Activated CD4-positive, alpha-beta T cell treated with anti-CD3 and anti-CD28 coated beads for 4 hours (primary cell): Measurements from ENCODE around the gene TMEM129.
"Not testable (repeated sequence)": the region's sequence is repeated elsewhere in the genome, so short reads cannot be mapped to it uniquely, and the experiment has no call there.

Experiments
- DNase-seq, 2 donors: peaks; one replicate each; pipeline ENCODE4 v3.0.0-alpha.2; 2020

The TMEM129 gene

DNA sequence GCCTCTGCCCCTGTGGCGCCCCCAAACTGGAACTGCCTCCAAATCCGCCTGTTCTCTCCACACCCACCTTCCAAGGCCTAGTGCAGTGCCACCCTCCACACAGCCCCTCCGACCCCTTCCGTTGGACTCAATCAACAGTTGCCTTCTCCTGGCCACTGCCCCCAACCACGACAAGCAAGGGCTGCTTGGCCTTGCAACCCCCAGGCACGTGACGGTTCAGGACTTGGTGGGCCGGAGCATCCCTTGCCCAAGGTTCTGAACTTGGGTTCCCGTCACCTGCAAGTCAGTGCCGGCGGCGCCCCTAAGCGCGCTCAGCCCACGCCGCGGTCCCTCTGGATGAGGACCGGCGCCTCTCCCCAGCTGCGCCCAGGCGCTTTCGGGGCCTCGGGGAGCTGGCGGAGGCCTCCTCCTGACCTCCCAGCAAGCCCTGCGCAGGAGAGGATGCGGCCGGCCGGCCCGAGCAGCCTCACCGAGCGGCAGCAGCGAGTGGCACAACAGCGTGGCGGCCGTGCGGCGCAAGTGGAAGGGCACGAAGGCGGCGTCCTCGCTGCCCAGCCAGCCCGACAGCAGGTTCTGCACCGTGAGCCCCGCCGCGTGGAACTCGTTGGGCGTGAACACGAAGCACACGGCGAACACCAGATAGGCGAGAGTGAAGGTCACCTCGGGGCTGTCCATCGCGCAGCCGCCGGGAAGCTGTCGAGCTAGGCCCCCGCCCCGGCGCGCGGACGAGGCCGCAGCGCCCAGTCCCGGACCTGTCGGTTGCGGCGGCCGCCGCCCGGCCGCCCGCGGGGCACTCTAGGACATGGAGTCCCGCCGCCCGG is 750 bp downstream of the TMEM129 start:
- peak; percentile 31 to 33 for DNase-seq

DNA sequence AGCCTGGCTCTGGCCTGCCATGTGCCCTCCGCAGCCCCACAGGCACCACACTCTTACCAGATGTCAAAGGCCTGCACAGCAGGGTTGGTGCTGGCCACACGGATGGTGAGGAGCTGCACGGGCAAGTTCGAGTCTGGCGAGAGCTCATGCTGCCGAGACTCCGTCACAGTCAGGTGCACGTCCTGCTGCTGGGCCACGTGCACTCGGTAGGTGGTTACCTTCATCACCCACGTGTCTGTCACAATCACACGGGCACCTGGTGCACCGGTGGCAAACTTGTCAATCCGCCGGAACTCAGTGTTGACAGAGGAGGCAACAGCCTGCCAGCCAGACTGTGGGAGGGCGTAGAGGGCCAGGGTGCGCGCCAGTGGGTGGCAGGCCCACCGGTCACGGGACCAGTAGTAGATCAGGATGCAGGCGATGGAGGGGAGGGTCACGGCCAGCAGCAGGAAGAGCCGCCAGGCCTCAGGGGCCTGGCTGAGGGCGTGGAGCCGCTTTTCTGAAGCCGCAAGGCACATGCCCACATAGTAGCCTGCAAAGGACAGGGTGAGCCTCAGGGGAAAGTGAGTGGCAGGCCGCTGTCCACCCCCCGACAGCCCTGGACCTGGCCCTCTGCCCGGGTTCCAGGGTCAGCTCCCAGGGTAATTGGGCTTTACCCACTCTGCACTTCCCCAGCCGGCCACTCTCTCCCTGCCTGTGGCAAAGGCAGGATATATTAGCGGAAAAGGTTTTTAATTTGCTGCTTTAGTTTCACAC is 2.9 kb downstream of the TMEM129 start:
- DNase-seq = no peak

DNA sequence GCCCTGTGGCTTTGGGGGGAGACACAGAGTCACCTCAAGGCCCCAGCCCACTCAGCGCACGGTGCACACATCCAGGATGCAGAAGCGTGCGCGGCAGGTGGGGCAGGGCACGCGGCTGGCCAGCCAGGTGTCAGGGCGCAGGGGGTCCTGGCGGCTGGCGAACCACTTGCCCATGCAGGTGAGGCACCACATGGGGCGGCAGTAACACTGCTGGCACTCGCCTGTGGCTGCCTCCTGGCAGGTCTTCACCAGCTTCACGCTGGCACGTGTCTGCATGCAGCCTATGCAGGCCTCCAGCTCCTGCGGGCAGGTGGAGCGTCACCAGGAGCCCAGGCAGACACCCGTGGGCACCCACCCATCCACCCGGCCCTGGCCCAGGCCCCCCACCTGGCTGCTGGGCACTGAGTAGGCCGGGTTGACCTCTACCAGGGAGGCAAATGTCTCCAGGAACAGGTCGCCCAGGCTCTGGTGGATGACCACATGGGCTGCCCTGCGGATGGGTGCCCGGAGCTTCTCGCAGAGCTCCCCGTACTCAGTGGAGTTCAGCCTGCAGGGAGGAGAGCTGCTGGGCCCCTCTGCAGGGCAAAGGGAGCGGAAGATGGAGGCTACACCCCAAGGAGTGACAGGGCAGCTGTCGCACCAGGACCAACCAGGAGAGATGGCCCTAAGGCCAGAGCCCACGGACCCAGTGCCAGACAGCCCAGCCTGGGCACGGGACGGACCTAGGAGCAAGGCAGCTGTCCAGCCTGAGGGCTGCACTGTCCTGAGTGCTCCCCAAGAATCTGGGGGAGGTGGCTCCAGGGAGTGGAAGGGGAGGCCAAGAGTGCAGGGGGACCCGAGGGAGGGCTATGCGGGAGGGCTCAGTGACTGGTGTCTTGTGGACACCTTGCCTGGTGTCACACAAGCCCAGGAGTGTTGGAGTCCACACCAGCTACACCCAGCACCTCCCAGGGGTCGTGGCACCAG is 3.7 kb downstream of the TMEM129 start:
- DNase-seq = no peak

DNA sequence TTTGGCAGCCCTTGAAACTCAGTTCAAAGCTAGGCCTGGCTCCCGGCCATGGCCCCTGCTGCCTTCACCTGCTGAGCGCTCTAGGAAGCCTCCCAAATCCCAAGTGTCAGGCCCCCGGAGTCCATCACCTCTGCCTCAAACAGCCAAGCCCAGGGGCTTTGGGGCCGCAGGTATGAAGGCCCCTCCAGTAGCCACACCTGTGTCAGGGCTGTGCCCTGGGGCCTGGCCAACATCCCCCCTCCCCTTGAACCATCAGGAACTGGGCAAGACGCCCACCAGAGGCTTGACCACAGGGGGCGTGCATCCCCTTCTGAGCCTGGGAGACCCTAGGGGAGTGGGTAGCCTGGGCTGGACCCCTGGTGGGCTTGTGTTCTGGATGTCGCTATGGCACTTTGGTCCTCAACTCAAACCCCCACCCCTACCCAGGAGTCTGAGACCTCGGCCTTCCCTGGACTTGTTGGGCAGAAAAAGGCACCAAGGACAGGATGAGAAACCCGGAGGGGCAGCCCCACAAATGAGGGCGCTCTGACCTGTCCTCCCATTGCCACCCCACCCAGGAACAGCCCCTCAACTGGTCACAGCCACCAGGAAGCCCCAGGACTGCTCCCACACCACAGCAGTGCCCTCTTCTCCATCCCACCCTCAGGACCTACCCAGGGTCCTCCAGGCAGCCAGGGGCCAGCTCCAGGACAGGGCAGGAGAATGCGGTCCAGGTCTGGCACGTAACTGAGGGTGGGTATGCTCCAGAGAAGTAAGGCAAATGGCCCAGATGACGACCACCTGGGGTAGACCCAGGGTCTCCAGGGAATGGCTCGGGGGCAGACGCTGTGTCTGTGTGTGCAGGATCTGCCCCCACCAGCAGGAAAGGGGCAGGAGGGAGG is 4.8 kb downstream of the TMEM129 start:
- no peak for DNase-seq

DNA sequence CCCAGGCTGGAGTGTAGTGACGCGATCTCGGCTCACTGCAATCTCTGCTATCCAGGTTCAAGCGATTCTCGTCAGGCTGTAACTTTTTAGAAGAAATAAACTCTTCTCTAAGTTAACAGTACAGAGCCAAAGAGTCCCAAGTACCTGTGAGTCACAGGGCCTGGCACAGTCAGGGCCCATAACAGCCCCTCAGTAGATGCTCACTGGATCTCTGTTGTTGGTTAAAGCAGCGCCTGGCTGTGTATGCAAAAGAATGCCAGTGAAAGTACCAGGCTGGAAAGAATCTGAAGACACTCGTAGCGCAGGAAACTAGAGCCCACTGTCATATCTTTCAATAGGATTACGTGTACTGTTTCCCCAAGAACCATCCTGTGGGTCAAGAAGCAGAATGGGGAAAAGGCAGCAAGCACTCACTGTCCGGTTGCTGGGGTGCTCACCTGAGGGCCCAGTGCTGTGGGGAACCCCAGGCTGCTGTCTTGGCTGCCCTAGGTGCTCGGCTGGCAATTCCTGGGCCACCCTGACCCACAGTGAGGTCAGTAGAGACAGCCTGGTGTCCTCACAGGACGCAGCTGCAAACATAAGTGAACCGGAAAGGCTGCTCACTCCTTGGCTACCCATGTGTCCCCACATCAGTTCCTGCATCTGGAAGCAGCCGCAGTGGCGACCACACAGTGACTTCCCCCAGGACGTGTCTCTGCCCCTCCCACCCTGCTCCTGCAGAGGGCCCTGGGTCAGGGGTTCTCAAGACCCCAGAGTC is 5.9 kb downstream of the TMEM129 start:
- no peak for DNase-seq

DNA sequence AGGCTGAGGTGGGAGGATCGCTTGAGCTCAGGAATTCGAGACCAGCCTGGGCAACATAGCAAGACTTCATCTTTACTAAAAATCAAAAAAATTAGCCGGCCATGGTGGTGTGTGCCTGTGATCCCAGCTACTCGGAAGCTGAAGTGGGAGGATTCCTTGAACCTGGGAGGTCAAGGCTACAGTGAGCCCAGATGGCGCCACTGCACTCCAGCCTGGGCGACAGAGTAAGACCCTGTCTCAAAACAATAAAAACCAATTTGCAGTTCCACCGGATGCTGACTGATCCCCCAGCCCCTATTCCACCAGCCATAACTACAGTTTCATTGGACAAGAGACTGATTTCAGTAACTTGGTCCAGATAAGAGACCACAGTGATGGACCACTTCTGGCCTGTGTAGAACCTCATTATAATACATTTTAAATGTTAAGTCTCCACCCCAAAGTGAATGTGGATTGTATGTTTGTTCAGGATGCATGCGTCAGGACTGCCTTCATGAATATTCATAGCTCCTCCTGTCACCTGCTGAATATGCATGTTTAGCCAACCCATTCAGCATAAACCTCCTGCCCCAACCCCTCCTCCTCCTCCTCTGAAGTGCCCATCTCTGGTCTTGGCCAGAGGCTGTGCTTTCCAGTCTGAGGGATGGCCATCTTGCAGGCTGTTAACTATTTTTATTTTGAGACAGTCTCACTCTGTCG is 6.7 kb downstream of the TMEM129 start:
- DNase-seq = no peak

DNA sequence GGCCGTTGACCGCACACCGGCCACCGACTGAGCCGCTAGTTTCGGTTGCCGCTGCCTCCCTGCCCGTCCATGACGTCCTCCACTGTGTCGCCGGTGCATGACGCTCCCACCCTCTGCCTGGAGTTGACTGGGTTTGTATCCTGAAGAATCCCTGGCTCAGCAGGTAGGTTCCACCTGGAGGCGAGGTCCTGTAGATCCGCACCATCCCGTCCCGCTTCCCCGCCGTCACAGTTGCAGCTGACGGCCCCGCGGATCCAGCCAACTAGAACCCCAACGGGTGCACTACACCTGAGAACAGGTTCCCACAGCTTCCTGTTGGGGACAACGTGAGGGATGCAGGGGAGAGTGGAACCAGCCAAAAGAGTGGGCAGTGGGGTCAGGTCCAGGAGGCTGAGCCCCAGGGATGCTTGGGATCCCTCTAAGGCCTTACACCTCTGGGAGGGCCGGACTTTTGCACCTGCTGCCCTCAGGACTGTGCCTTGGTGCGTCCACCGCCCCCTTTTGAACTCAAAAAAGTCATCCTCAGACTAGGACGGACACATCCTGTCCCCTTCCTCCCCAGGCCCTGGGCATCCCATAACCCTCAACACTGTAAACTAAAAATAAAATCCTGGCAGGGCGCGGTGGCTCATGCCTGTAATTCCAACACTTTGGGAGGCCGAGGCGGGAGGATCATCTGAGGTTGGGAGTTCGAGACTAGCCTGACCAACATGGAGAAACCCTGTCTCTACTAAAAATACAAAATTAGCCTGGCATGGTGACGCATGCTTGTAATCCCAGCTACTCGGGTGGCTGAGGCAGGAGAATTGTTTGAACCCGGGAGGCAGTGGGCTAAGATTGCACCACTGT is 7.9 kb downstream of the TMEM129 start:
- DNase-seq = no peak

DNA sequence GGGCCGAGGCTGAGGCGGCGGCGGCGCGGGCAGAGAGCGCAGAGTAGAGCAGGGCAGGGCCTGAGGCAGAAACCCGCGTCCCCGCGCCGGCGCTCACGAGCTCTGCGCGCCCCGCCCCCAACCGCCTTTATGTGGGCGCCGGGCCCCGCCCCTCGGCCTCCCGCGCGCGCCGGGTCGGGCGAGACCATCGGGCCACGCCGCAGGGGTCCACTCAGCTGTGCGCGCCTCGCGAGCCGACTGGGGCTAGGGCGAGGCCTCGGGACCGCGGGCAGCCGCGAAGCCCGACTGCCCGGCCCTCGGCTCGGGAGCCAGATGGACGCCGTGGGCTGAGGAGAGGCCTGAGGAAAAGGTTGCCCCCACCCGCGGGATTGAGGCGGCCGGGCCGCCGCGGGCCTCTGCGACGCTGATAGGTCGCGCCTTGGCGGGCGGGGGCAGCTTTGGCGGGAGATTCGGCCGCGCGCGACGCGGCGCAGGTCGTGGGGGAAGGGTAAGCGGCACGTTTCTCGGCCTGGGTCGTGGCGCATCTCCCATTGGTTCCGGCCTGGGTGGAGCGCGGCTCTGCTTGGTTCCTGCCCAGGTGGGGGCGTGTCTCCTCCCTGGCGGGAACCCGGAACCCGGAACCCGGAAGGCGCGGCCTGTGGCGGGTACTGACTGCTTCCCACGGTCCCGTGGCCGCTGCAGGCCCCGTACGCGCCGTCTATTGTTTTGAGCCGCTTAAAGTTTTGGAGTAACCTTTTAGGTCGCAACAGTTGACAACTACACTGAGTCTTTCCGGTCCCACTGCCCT is 8.7 kb downstream of the TMEM129 start, which contains the start of gene SLBP:
Gene SLBP (minus strand): TSS at position 104 of the 787 bp plus-strand sequence. CDS start 131 bp downstream, outside the sequence.
- peak; percentile 99 for DNase-seq

DNA sequence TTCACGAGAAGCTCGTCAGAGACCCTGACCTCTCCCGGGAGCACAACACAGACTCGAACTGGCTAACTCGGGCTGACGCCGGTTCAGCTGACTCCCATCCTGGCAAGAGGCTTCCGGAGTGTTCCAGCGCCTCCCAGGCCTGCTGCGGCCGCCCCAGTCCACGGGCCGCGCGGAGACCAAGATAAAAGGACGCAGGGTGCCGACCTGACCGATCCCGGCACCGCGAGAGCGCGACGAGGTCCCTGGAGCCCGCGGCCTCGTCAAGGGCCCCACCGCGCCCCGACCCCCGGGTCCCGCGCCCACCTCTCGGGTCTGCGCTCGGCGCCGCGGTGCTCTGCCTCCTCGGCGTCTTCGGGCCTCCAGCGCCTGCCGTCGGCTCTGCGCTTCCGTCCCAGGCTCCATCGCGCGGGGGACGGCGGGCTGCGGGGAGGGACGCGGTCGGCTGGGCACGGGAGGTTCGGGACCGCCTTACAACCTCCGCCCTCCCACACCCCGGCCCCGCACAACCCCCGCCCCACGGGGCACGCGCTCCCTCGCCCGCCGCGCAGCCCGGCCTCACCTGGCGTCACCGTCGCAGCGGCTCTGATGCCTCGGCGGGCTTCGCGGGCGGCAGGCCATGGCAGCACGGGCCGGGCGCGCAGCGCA is 9.4 kb downstream of the TMEM129 start:
- DNase-seq = peak in 1 of 2 donors; percentile 37

DNA sequence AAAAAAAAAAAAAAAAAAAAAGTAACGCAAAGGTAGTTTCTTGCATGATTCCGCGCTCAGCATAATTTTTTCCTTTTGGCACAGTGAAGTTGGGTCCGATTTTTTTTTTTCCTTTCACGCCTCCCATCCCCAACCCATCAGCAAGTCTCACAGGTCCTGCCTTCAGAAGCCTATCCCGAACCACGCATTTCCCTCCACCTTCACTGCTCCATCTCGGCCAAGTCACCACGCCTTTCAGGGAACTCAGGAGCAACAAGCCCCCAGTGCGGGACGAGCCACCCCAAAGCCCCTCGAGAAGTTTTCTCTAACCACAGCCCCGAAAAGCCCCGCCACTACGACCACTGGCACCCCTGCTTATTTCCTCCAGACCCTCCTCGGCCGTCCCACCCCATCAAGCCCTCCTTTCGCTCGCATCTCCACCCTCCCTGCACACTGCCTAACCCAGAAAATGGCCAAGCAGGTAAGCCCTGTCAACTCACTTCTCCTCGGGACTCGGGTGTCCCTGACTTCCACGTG is 10.0 kb downstream of the TMEM129 start:
- no peak for DNase-seq

DNA sequence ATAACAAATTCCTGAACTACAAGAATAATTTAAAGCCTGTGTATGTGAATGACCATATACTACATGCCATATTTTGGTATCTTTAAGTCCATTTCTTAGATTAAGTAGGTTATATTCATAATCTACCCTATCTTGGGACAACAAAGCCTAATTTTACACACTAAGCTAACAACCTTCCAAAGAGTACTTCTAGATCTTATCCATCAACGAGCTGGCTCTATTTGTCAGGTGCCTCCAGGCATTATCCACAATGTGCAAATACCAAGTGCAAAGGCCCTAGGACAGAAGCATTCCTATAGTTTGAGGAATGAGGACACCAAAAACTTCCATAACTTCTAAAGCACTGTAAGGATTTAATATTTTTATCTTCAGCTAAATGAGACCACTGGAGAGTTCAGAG is 12.5 kb downstream of the TMEM129 start:
- no peak for DNase-seq

DNA sequence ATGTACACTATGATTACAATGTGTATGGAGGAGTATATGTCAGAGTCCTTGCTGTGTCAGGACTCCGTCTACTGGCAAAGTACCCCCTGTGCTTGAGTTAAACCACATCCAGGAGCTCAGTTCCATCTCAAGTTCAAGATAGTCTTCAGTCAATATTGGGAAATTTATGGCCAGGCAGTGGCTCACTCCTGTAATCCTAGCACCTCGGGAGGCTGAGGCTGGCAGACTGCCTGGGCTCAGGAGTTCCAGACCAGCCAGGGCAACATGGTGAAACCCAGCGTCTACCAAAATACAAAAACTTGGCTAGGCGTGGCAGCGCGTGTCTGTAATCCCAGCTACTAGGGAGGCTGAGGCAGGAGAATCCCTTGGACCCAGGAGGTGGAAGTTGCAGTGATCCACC is 14.8 kb downstream of the TMEM129 start:
- DNase-seq = no peak

DNA sequence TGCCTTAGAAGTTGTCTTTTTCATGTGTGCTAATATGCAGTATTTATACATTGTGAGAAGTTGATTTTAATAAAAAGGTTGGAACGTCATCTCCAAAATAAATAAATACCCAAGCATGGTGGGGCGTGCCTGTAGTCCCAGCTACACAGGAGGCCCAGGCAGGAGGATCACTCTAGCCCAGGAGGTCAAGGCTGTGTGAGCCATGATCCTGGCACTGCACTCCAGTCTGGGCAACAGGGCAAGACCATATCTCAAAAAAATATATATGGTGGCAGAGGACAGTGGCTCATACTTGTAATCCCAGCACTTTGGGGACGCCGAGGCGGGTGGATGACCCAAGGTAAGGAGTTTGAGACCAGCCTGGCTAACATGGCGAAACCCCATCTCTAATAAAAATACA is 15.4 kb downstream of the TMEM129 start:
- no peak for DNase-seq

DNA sequence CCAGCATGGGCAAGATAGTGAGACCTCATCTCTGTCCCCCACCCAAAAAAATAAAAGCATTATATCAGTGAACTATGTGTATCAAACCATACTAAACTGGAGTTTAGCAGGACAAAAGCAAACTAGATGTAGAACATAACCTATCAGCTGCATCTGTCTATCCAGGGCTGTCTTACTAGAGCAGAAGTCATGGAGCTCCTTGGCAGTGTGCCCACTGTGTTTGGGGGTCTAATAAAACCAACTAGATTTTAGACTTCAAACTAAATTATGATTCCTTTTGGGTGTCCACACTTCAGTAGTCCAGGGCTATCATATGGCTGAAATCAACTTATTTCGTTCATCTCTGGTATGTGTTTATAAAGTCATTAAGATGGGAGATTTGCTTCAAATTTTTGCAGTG is 17.3 kb downstream of the TMEM129 start:
- DNase-seq = no peak

DNA sequence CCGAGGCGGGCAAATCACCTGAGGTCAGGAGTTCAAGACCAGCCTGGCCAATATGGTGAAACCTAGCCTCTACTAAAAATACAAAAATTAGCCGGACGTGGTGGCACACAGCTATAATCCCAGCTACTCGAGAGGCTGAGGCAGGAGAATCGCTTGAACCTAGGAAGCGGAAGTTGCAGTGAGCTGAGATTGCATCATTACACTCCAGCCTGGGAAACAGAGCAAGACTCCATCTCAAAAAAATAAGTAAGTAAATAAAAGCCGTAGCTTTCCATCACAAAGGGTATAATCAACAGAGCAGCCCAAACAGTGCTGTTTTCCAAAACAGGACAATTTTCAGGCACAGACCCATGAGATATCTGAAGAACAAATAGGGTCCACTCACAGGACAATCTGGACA is 19.5 kb downstream of the TMEM129 start:
- not testable (repeated sequence) for DNase-seq

DNA sequence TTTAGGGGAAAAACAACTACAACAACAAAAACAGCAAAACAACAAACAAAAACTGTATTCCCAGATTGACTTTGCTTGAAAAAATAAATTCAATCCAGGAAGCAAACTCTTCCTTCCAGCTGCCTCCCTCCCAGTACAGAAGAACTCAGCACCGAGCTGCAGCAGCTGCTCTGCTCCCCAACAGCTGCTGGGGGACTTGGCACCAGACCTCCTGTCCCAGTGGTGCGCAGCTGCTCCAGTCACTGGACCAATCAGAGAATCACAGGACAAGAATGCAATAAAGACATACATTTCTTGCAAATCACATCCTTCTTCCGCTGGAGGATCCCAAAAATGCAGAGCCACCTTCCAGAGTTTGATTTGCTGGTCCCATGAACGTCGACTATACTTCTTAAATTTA is 25.2 kb downstream of the TMEM129 start:
- no peak for DNase-seq

DNA sequence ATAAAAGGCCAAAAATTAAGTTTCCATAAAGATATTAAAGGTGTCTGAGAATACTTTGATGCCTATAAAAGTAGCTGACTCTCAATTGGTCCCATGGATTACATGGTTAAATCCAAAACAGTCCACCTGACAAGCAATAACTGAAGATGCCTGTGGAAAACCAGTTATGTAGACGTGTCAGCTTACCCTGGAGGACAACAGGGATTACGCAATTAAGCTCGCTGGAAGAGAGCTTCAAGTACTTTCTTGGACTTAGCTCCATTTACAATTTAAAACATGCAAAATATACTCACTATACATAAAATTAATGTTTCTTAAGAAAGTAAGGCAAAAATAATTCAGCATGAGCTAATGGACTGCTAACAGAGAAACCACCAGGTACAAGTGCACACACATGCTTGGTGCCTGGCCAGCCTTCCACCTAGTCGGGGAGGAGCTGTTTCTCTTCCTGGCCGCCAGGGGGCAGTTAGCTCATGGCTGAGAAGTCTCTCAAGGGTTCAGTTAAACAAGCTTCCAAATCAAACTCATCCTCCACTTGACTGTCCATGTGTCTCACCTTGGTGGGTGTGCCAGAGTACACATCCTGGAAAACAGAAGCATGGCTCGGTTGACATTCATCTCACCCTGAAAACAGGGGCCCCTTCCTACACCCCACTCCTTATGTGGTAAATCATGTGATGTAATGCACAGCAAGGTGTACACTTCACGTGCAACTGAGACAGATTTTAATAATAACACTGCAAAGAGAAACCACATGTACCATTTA is 27.8 kb downstream of the TMEM129 start:
- peak; percentile 75 to 78 for DNase-seq
